Naive thymus-derived CD8-positive, alpha-beta T cell (primary cell): ENCODE results near the gene PLD1. TPM values are rescaled to one million over a fixed set of nuclear protein-coding genes. Genes with fewer than 3 reads are reported as not detected.
"Not testable (repeated sequence)": the region's sequence is repeated elsewhere in the genome, so short reads cannot be mapped to it uniquely, and the experiment has no call there.

ENCODE experiments used
- ATAC-seq, 2 donors: fragments of 150-1000 bp; cut with Tn5 transposase in 1 of 2; sonication (Bioruptor Pico), chemical (Tn5 transposase) in 1 of 2; 1 replicate in 1 of 2; 2 replicates in 1 of 2; pipeline ENCODE4 v1.10.0; 2021; ENCODE audit warnings: mild to moderate bottlenecking in 2 of 2, moderate library complexity in 2 of 2
- POLR2A ChIA-PET: fragments of 350-600 bp; sonication (Branson Sonifier 250); formaldehyde crosslinking; loops from one replicate; lab custom pipeline; 2021; ENCODE audit warnings: antibody characterized with exemption; lab: Charles Lee
- DNase-seq, 10 donors: peaks; one replicate each; pipeline versions ENCODE4 v3.0.0 to v3.0.0-alpha.2; 2020 to 2022
- H3K27ac Mint-ChIP-seq, 10 donors: one replicate each; pipeline ENCODE4 v1.8.0; 2020 to 2022; ENCODE audit warnings: mild to moderate bottlenecking in 10 of 10, mixed read lengths in 10 of 10, moderate library complexity in 4 of 10, inconsistent platforms in 1 of 10
- H3K27me3 Mint-ChIP-seq, 5 donors: one replicate each; pipeline ENCODE4 v1.8.0; 2021 to 2022; ENCODE audit warnings: mixed read lengths in 5 of 5
- H3K36me3 Mint-ChIP-seq, 3 donors: one replicate each; pipeline ENCODE4 v1.8.0; 2020 to 2022; ENCODE audit warnings: mixed read lengths in 3 of 3, mild to moderate bottlenecking in 2 of 3, inconsistent platforms in 1 of 3
- H3K4me1 Mint-ChIP-seq, 4 donors: one replicate each; pipeline ENCODE4 v1.8.0; 2021 to 2022; ENCODE audit warnings: mixed read lengths in 4 of 4
- H3K4me3 Mint-ChIP-seq, 10 donors: one replicate each; pipeline ENCODE4 v1.8.0; 2020 to 2022; ENCODE audit warnings: mild to moderate bottlenecking in 10 of 10, mixed read lengths in 10 of 10, moderate library complexity in 6 of 10, inconsistent platforms in 1 of 10
- H3K9me3 Mint-ChIP-seq, 9 donors: one replicate each; pipeline ENCODE4 v1.8.0; 2020 to 2022; ENCODE audit warnings: mixed read lengths in 9 of 9, mild to moderate bottlenecking in 3 of 9, inconsistent platforms in 1 of 9, moderate library complexity in 1 of 9
- polyA plus RNA-seq, 3 donors: library from polyadenylated mRNA; unstranded; fragments of 300-500 nt; fragmentation: Illumina TruSeq; gene quantifications; one replicate each; pipeline ENCODE4 v1.2.3, GENCODE V29; 2021
- total RNA-seq, 8 experiments: library from RNA in 2 of 8; stranded (reverse) in 2 of 8; gene quantifications; one replicate each; pipeline ENCODE4 v1.2.3 and lab custom pipeline; 2021 to 2026

The PLD1 gene
- total and polyA plus RNA-seq, 5 experiments from 2014 or later = 0.38 to 0.44 TPM; not detected in 3

GRCh38 chr3:171753025-171753472, 57.2 kb downstream of the PLD1 start:
- DNase-seq (no peak), ATAC-seq (no peak)
- H3K4me3 Mint-ChIP-seq = no peak overlapping the region
- no peak overlapping the region for H3K27ac Mint-ChIP-seq
- H3K27me3 Mint-ChIP-seq = peaks cover under 1 to 23% (median 3%) of the 10 kb centered on the region in 5 donors
- POLR2A ChIA-PET = no interaction called here
- no peaks in the 10 kb centered on the region for H3K4me1 Mint-ChIP-seq
- H3K36me3 Mint-ChIP-seq = no peaks in the 10 kb centered on the region
- no peaks in the 10 kb centered on the region for H3K9me3 Mint-ChIP-seq

GRCh38 chr3:171752329-171752728, 58.0 kb downstream of the PLD1 start:
- H3K4me1 Mint-ChIP-seq = no peaks in the 10 kb centered on the region
- no peaks in the 10 kb centered on the region for H3K36me3 Mint-ChIP-seq
- POLR2A ChIA-PET = no interaction called here
- ATAC-seq (no peak), DNase-seq (no peak)
- H3K4me3 Mint-ChIP-seq = no peak overlapping the region
- H3K27ac Mint-ChIP-seq = no peak overlapping the region
- no peaks in the 10 kb centered on the region for H3K9me3 Mint-ChIP-seq
- H3K27me3 Mint-ChIP-seq = peaks cover 2 to 28% (median 5%) of the 10 kb centered on the region in 5 donors

GRCh38 chr3:171749124-171749523, 61.2 kb downstream of the PLD1 start:
- no peaks in the 10 kb centered on the region for H3K9me3 Mint-ChIP-seq
- no peaks in the 10 kb centered on the region for H3K36me3 Mint-ChIP-seq
- H3K27me3 Mint-ChIP-seq = peaks cover 5 to 48% (median 9%) of the 10 kb centered on the region in 5 donors
- DNase-seq = no peak
- peaks cover 0 to 1% (median 0%) of the 10 kb centered on the region in 4 donors for H3K4me1 Mint-ChIP-seq
- no peak overlapping the region for H3K4me3 Mint-ChIP-seq
- POLR2A ChIA-PET = no interaction called here
- H3K27ac Mint-ChIP-seq = no peak overlapping the region
- ATAC-seq = no peak

- Mint-ChIP-seq H3K27me3 (peaks cover 9 to 57% (median 11%) of the 10 kb centered on the region in 5 donors), H3K27ac (no peak overlapping the region), H3K4me3 (no peak overlapping the region)
Measured at GRCh38 chr3:171748064-171748924, 62.0 kb downstream of the PLD1 start.

GRCh38 chr3:171747223-171747920, 62.9 kb downstream of the PLD1 start:
- H3K27me3 Mint-ChIP-seq = peaks cover 10 to 60% (median 11%) of the 10 kb centered on the region in 5 donors

More at GRCh38 chr3:171748064-171748924, 62.0 kb downstream of the PLD1 start:
- Mint-ChIP-seq H3K36me3 (no peaks in the 10 kb centered on the region), H3K9me3 (no peaks in the 10 kb centered on the region), H3K4me1 (peaks cover 0 to 1% (median 0%) of the 10 kb centered on the region in 4 donors)
- POLR2A ChIA-PET = no interaction called here
- ATAC-seq (no peak), DNase-seq (no peak)

GRCh38 chr3:171746320-171747222, 63.7 kb downstream of the PLD1 start:
- DNase-seq, H3K9me3 Mint-ChIP-seq, H3K4me1 Mint-ChIP-seq, POLR2A ChIA-PET, H3K27ac Mint-ChIP-seq, ATAC-seq, H3K36me3 Mint-ChIP-seq: not testable (repeated sequence)
- Mint-ChIP-seq H3K4me3 (peak overlapping the region in 1 of 10 donors; percentile 25), H3K27me3 (peaks cover 10 to 60% (median 11%) of the 10 kb centered on the region in 5 donors)

More at GRCh38 chr3:171747223-171747920, 62.9 kb downstream of the PLD1 start:
- Mint-ChIP-seq H3K4me3 (peak overlapping the region in 1 of 10 donors; percentile 25), H3K4me1 (peaks cover 0 to 1% (median 0%) of the 10 kb centered on the region in 4 donors), H3K9me3 (no peaks in the 10 kb centered on the region), H3K36me3 (no peaks in the 10 kb centered on the region), H3K27ac (no peak overlapping the region)
- POLR2A ChIA-PET = no interaction called here
- ATAC-seq (no peak), DNase-seq (no peak)

GRCh38 chr3:171745577-171746319, 64.5 kb downstream of the PLD1 start:
- H3K36me3 Mint-ChIP-seq = no peaks in the 10 kb centered on the region
- peaks cover 0 to 1% (median 0%) of the 10 kb centered on the region in 4 donors for H3K4me1 Mint-ChIP-seq
- no peak overlapping the region for H3K27ac Mint-ChIP-seq
- H3K27me3 Mint-ChIP-seq = peaks cover 10 to 60% (median 11%) of the 10 kb centered on the region in 5 donors
- no peaks in the 10 kb centered on the region for H3K9me3 Mint-ChIP-seq
- ATAC-seq = no peak
- H3K4me3 Mint-ChIP-seq = no peak overlapping the region
- POLR2A ChIA-PET = no interaction called here
- DNase-seq = no peak

GRCh38 chr3:171744158-171744741, 66.0 kb downstream of the PLD1 start:
- ATAC-seq (no peak), DNase-seq (no peak)
- H3K4me3 Mint-ChIP-seq = no peak overlapping the region
- H3K36me3 Mint-ChIP-seq = no peaks in the 10 kb centered on the region
- peaks cover 7 to 48% (median 11%) of the 10 kb centered on the region in 5 donors for H3K27me3 Mint-ChIP-seq
- H3K9me3 Mint-ChIP-seq = no peaks in the 10 kb centered on the region
- H3K27ac Mint-ChIP-seq = no peak overlapping the region
- POLR2A ChIA-PET = no interaction called here
- peaks cover 0 to 1% (median 0%) of the 10 kb centered on the region in 4 donors for H3K4me1 Mint-ChIP-seq

- H3K4me1 Mint-ChIP-seq = peaks cover 0 to 1% (median 0%) of the 10 kb centered on the region in 4 donors
- peaks cover 7 to 41% (median 11%) of the 10 kb centered on the region in 5 donors for H3K27me3 Mint-ChIP-seq
- H3K27ac Mint-ChIP-seq = no peak overlapping the region
- H3K9me3 Mint-ChIP-seq = no peaks in the 10 kb centered on the region
- H3K36me3 Mint-ChIP-seq = no peaks in the 10 kb centered on the region
- ATAC-seq (no peak), DNase-seq (no peak)
- POLR2A ChIA-PET = no interaction called here
- no peak overlapping the region for H3K4me3 Mint-ChIP-seq
Measured at GRCh38 chr3:171743327-171744157, 66.7 kb downstream of the PLD1 start.

- H3K27me3 Mint-ChIP-seq = peaks cover 5 to 27% (median 10%) of the 10 kb centered on the region in 5 donors
- no peak overlapping the region for H3K4me3 Mint-ChIP-seq
- no peak for DNase-seq
- POLR2A ChIA-PET = no interaction called here
- no peaks in the 10 kb centered on the region for H3K36me3 Mint-ChIP-seq
- H3K4me1 Mint-ChIP-seq = no peaks in the 10 kb centered on the region
- no peaks in the 10 kb centered on the region for H3K9me3 Mint-ChIP-seq
- no peak for ATAC-seq
- H3K27ac Mint-ChIP-seq = no peak overlapping the region
Measured at GRCh38 chr3:171741377-171741776, 68.9 kb downstream of the PLD1 start.

- Mint-ChIP-seq H3K27me3 (peaks cover 0 to 2% (median 0%) of the 10 kb centered on the region in 5 donors), H3K36me3 (no peaks in the 10 kb centered on the region), H3K4me3 (no peak overlapping the region), H3K9me3 (no peaks in the 10 kb centered on the region), H3K27ac (no peak overlapping the region), H3K4me1 (no peaks in the 10 kb centered on the region)
- POLR2A ChIA-PET = no interaction called here
- no peak for DNase-seq
- no peak for ATAC-seq
Measured at GRCh38 chr3:171736556-171736955, 73.7 kb downstream of the PLD1 start.
